Measurements from ENCODE around the gene GPR18. TPM values are rescaled to one million over a fixed set of nuclear protein-coding genes. Genes with fewer than 3 reads are reported as not detected.

The GPR18 gene, protein sequence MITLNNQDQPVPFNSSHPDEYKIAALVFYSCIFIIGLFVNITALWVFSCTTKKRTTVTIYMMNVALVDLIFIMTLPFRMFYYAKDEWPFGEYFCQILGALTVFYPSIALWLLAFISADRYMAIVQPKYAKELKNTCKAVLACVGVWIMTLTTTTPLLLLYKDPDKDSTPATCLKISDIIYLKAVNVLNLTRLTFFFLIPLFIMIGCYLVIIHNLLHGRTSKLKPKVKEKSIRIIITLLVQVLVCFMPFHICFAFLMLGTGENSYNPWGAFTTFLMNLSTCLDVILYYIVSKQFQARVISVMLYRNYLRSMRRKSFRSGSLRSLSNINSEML
- not detected in 2 replicates for total RNA-seq (2021)
- long read RNA-seq, result 0 reads

DNA sequence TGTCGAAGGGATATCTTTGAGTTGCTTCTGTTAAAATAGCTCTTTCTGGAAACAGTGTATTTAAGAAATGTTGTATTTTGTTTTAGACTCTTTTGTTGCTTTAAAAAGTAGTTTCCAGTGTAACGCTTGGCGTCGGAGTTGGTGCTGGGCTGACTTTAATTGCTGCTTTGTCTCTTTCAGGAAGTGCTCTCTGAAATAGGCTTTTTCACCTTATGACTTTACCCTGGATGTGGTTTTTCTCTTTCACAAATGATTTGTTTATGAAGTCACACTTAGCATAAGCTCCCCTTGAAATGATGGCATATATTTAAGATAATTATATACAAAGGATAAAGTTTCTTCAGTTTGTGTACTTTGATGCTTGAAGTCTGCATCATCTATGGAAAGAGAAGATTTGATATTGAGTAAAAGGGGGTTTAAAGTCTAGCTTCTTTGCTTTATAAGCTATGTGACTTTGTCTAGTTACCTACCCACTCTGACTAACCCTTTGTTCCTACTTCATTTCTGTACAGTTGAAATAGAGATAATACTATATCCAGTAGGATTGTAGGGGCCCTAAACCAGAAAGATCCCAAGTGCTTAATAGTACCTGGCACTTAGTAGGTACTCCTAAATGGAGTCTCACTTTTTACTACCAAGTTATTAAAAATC, at the start of gene GPR18:
TSS of gene GPR18 (minus strand) at position 170 of the 651 bp plus-strand sequence. CDS start 2,507 bp downstream, outside the sequence.
- Histone ChIP-seq H3K9me3 (ENCODE audit: control insufficient read depth, low read depth, low read length) (no peaks in the 10 kb centered on the region), H3K27me3 (ENCODE audit: insufficient read depth, low read length) (no peaks in the 10 kb centered on the region), H4K20me1 (ENCODE audit: control insufficient read depth, insufficient read depth, insufficient read length) (peaks cover 2% of the 10 kb centered on the region), H4K8ac (replicated peaks; ENCODE audit: insufficient read length, low read depth, low read length) (no peak within 1 kb of the TSS), H2BK15ac (ENCODE audit: low read depth, low read length) (no peak within 1 kb of the TSS), H3K56ac (ENCODE audit: insufficient read length, low read depth, low read length) (no peak within 1 kb of the TSS), H4K5ac (ENCODE audit: insufficient read length, low read depth, low read length) (no peak within 1 kb of the TSS), H2AK5ac (ENCODE audit: insufficient read length, low read length) (no peak within 1 kb of the TSS), H3K23me2 (ENCODE audit: insufficient read length, low read depth, low read length, poor library complexity, severe bottlenecking) (no peaks in the 10 kb centered on the region), H3K4ac (ENCODE audit: low read depth, low read length) (no peak within 1 kb of the TSS), H3K9ac (ENCODE audit: extremely low read depth, insufficient read length, low read length) (no peak within 1 kb of the TSS), H2BK120ac (ENCODE audit: low read depth, low read length, poor library complexity, severe bottlenecking) (no peak within 1 kb of the TSS), H2AFZ (ENCODE audit: low read length) (no peak within 1 kb of the TSS), H3T11ph (ENCODE audit: low read length) (no peak within 1 kb of the TSS), H3K4me2 (ENCODE audit: insufficient read depth, insufficient read length, low read length) (no peak within 1 kb of the TSS), H2BK20ac (ENCODE audit: low read depth, low read length, poor library complexity, severe bottlenecking) (no peak within 1 kb of the TSS), H4K91ac (ENCODE audit: insufficient read length, low read depth, low read length) (no peak within 1 kb of the TSS), H3K14ac (ENCODE audit: insufficient read depth, low read length) (no peak within 1 kb of the TSS), H2BK12ac (ENCODE audit: insufficient read length, low read depth, low read length) (no peak within 1 kb of the TSS), H3K23ac (ENCODE audit: insufficient read length, low read depth, low read length) (no peak within 1 kb of the TSS), H3K79me1 (ENCODE audit: insufficient read depth, low read depth, low read length, poor library complexity, severe bottlenecking) (no peaks in the 10 kb centered on the region), H3K18ac (ENCODE audit: insufficient read length, low read depth, low read length) (no peak within 1 kb of the TSS), H3K79me2 (ENCODE audit: insufficient read depth, low read length) (no peaks in the 10 kb centered on the region), H3K27ac (ENCODE audit: insufficient read length, low read depth, low read length) (no peak within 1 kb of the TSS), H2BK5ac (ENCODE audit: insufficient read length, low read length) (no peak within 1 kb of the TSS), H3K4me1 (ENCODE audit: insufficient read depth, low read length) (no peaks in the 10 kb centered on the region)
- no CpG with 5 or more reads among the region's 4 CpGs for WGBS (ENCODE audit: extremely low coverage, insufficient read length, low lambda C conversion rate)
- no peak for DNase-seq
- no peak within 1 kb of the TSS for H3K27ac Mint-ChIP-seq
- no peak within 1 kb of the TSS for H3K4me3 Mint-ChIP-seq
- TF ChIP-seq, protein P1, sequence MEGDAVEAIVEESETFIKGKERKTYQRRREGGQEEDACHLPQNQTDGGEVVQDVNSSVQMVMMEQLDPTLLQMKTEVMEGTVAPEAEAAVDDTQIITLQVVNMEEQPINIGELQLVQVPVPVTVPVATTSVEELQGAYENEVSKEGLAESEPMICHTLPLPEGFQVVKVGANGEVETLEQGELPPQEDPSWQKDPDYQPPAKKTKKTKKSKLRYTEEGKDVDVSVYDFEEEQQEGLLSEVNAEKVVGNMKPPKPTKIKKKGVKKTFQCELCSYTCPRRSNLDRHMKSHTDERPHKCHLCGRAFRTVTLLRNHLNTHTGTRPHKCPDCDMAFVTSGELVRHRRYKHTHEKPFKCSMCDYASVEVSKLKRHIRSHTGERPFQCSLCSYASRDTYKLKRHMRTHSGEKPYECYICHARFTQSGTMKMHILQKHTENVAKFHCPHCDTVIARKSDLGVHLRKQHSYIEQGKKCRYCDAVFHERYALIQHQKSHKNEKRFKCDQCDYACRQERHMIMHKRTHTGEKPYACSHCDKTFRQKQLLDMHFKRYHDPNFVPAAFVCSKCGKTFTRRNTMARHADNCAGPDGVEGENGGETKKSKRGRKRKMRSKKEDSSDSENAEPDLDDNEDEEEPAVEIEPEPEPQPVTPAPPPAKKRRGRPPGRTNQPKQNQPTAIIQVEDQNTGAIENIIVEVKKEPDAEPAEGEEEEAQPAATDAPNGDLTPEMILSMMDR (conservative IDR thresholded peaks at IDR 0.05), result no peak
- no peaks in the 10 kb centered on the region for H3K9me3 Mint-ChIP-seq
- 0 out of 4 replicates have a peak, but pooled peaks cover 0 to 4% of the 10 kb centered on the region in 2 experiments for H3K4me1 Mint-ChIP-seq
- H3K27me3 Mint-ChIP-seq (ENCODE audit: low read depth), result no peaks in the 10 kb centered on the region; the same call in 1 of the 2 replicates
- H3K36me3 Mint-ChIP-seq (ENCODE audit: insufficient read depth in 1 of 3, low read depth in 3 of 3), result peaks cover 2 to 12% (median 7%) of the 10 kb centered on the region in 3 experiments; a peak in 5 of 7 replicates

All from H9 (cell line).